Cardiac fibroblast (primary cell): Measurements from ENCODE around the gene SNCB.
A peak's percentile ranks its signal among the peaks of the same experiment; 100 is the strongest.

ENCODE experiments used
- DNase-seq, 2 donors: peaks; one replicate each; pipeline versions ENCODE4 v3.0.0 to v3.0.0-alpha.2; 2010; ENCODE audit warnings: low read depth in 2 of 2
- H3K4me3 ChIP-seq, 2 donors: replicated peaks in 1 of 2; 1 replicate in 1 of 2; 2 replicates in 1 of 2; pipeline ENCODE4 v1.5.1; 2011; ENCODE audit warnings: low read depth in 2 of 2, low read length in 2 of 2, mild to moderate bottlenecking in 2 of 2, moderate library complexity in 1 of 2
- TF ChIP-seq, protein P1 (sequence below): IDR thresholded peaks from one replicate; pipeline ENCODE4 v1.5.1; 2011; ENCODE audit warnings: low read depth, mild to moderate bottlenecking, low read length, inconsistent platforms

Gene SNCB

DNA sequence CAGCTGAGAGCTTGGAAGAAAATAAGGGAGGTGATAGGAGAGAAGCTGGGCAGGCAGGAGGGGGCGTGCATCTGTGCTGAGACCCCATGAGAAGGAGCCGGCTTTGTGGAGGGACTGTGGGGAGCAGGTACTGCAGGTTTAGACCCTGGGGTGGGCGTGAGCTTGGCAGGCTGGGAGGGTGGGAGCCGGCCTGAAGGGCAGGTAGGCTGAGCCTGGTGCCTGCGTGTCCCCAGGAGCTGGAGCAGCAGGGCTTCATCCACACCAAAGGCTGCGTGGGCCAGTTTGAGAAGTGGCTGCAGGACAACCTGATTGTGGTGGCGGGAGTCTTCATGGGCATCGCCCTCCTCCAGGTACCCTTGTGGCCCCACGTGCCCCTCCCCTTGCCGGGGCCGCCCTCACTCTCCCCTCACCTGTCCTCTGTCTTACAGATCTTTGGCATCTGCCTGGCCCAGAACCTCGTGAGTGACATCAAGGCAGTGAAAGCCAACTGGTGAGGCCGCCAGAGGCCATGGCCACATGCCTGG is 26.2 kb upstream of the SNCB start:
- no peak for DNase-seq
- H3K4me3 ChIP-seq = no peak overlapping the region
- TF ChIP-seq, protein P1, sequence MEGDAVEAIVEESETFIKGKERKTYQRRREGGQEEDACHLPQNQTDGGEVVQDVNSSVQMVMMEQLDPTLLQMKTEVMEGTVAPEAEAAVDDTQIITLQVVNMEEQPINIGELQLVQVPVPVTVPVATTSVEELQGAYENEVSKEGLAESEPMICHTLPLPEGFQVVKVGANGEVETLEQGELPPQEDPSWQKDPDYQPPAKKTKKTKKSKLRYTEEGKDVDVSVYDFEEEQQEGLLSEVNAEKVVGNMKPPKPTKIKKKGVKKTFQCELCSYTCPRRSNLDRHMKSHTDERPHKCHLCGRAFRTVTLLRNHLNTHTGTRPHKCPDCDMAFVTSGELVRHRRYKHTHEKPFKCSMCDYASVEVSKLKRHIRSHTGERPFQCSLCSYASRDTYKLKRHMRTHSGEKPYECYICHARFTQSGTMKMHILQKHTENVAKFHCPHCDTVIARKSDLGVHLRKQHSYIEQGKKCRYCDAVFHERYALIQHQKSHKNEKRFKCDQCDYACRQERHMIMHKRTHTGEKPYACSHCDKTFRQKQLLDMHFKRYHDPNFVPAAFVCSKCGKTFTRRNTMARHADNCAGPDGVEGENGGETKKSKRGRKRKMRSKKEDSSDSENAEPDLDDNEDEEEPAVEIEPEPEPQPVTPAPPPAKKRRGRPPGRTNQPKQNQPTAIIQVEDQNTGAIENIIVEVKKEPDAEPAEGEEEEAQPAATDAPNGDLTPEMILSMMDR = no peak

DNA sequence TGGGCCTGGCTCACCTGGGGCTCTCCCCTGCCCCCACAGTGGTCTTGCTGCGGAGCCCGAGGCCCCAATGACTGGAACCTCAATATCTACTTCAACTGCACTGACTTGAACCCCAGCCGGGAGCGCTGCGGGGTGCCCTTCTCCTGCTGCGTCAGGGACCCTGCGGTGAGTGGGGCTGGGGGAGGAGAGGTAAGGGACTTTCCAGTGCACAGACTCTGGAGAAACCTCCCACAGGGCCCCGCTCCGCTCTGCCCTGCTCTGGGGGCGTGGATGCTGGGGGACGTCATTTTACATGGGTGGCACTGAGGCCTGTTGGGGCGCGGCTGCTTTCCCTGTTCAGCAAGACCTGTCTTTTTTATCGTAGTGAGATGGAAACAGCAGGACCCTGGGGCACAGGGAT is 24.5 kb upstream of the SNCB start:
- DNase-seq = no peak
- H3K4me3 ChIP-seq = no peak overlapping the region

DNA sequence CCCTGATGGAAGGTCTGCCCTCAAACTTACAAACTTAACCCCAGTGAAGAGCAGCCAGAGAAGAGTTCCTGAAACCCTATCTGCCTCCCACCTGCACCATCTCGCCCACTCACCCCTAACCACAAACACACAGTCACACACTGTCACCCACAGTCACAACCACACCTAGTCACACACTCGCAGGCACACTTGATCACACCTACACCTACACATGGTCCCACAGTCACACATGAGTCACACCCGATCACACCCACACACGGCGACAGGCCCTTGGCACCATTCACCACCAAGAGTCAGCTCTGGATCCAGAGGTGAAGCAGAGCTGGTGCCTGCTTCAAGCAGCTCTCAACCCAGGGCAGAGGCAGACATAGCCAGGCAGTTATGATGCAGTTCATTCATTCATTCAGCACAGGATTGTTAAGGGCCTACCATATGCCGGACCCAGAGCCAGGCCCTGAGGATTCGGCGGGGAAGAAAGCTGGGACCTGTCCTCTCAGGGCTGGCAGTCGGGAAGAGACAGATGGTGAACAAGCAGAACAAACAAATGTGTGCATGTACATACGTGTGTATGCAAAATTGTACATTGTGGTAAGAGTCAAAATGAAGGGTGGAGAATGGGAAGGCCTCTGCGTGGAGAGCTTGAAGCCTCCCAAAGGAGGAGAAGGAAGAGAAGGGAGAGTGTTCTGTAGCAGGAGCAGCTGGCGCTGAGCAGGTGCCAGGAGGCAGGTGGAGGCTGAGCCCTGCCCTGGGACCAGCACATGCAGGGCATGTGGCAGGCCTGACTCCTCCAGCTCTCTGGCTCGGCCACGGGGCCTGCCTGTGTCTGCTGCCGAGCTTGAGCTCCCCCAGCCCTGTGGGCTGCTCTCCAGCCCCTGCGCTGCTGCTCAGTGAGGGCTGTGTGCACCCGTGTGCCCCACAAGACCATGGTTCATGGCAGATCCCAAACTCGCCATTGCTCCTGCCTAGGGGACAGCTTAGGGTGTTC is 23.4 kb upstream of the SNCB start:
- H3K4me3 ChIP-seq = no peak overlapping the region
- DNase-seq = no peak
- TF ChIP-seq, protein P1 = no peak

More for the DNA sequence above, 24.5 kb upstream of the SNCB start:
- TF ChIP-seq, protein P1 = no peak

- TF ChIP-seq, protein P1 = no peak
- H3K4me3 ChIP-seq = no peak overlapping the region
- peak in 1 of 2 donors; percentile 11 for DNase-seq
Measured at GRCh38 chr5:176652136-176652535, 21.8 kb upstream of the SNCB start.

- TF ChIP-seq, protein P1 = no peak
- DNase-seq = no peak
- no peak overlapping the region for H3K4me3 ChIP-seq
Measured at GRCh38 chr5:176651472-176651980, 21.2 kb upstream of the SNCB start.

- DNase-seq = no peak
- no peak overlapping the region for H3K4me3 ChIP-seq
- TF ChIP-seq, protein P1 = no peak
Measured at GRCh38 chr5:176650354-176650884, 20.1 kb upstream of the SNCB start.
